Sigmoid colon (tissue), 4 donors: ENCODE measurements around the gene PURA.

ENCODE experiments used
- EP300 ChIP-seq, 4 donors: sonication (generic); formaldehyde crosslinking; IDR thresholded peaks; one replicate each; pipeline ENCODE4 v1.6.1; 2017; ENCODE audit warnings: antibody characterized with exemption in 4 of 4
- POLR2A ChIP-seq, 2 donors: fragments of 450-650 bp; IDR thresholded peaks; one replicate each; pipeline ENCODE4 v1.6.1; 2016; ENCODE audit warnings: antibody characterized with exemption in 2 of 2, mild to moderate bottlenecking in 2 of 2, moderate library complexity in 2 of 2
- POLR2AphosphoS5 ChIP-seq, 4 donors: sonication (generic); formaldehyde crosslinking; IDR thresholded peaks; one replicate each; pipeline ENCODE4 v1.6.1; 2017; ENCODE audit warnings: antibody characterized with exemption in 4 of 4
- TF ChIP-seq, protein P1 (sequence below), 4 experiments: fragments of 450-650 bp in 3 of 4; fragments of 200-600 bp in 1 of 4; IDR thresholded peaks; one replicate each; pipeline ENCODE4 v1.5.1; 2016 to 2019; ENCODE audit warnings: antibody characterized with exemption in 4 of 4, mild to moderate bottlenecking in 3 of 4, moderate library complexity in 2 of 4

DNA sequence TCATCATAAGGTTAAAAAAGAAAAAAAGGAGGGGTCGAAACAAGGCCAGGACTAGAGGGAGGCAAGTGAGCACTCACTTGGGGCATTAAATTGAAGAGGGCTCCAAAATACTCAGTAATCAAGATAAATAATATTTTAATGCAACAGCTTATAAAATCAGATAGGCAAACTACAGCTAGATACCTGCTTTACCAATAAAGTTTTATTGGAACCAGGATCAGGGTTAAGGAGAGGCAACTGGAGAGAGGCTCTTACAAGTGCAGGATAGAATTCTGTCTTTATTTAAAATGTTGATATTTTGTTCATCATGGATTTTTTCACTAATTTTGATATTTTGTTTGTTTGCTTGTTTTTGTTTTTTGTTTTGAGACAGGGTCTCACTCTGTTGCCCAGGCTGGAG lies 30.3 kb upstream of the PURA start:
- TF ChIP-seq, protein P1, sequence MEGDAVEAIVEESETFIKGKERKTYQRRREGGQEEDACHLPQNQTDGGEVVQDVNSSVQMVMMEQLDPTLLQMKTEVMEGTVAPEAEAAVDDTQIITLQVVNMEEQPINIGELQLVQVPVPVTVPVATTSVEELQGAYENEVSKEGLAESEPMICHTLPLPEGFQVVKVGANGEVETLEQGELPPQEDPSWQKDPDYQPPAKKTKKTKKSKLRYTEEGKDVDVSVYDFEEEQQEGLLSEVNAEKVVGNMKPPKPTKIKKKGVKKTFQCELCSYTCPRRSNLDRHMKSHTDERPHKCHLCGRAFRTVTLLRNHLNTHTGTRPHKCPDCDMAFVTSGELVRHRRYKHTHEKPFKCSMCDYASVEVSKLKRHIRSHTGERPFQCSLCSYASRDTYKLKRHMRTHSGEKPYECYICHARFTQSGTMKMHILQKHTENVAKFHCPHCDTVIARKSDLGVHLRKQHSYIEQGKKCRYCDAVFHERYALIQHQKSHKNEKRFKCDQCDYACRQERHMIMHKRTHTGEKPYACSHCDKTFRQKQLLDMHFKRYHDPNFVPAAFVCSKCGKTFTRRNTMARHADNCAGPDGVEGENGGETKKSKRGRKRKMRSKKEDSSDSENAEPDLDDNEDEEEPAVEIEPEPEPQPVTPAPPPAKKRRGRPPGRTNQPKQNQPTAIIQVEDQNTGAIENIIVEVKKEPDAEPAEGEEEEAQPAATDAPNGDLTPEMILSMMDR (IDR thresholded peaks at IDR 0.05) = no peak
- no peak for TF ChIP-seq POLR2AphosphoS5 (IDR thresholded peaks at IDR 0.05)
- TF ChIP-seq POLR2A (IDR thresholded peaks at IDR 0.05) = no peak
- no peak for TF ChIP-seq EP300 (IDR thresholded peaks at IDR 0.05)
